ENCODE measurements around the gene P2RY1.

Gene P2RY1, protein sequence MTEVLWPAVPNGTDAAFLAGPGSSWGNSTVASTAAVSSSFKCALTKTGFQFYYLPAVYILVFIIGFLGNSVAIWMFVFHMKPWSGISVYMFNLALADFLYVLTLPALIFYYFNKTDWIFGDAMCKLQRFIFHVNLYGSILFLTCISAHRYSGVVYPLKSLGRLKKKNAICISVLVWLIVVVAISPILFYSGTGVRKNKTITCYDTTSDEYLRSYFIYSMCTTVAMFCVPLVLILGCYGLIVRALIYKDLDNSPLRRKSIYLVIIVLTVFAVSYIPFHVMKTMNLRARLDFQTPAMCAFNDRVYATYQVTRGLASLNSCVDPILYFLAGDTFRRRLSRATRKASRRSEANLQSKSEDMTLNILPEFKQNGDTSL

DNA sequence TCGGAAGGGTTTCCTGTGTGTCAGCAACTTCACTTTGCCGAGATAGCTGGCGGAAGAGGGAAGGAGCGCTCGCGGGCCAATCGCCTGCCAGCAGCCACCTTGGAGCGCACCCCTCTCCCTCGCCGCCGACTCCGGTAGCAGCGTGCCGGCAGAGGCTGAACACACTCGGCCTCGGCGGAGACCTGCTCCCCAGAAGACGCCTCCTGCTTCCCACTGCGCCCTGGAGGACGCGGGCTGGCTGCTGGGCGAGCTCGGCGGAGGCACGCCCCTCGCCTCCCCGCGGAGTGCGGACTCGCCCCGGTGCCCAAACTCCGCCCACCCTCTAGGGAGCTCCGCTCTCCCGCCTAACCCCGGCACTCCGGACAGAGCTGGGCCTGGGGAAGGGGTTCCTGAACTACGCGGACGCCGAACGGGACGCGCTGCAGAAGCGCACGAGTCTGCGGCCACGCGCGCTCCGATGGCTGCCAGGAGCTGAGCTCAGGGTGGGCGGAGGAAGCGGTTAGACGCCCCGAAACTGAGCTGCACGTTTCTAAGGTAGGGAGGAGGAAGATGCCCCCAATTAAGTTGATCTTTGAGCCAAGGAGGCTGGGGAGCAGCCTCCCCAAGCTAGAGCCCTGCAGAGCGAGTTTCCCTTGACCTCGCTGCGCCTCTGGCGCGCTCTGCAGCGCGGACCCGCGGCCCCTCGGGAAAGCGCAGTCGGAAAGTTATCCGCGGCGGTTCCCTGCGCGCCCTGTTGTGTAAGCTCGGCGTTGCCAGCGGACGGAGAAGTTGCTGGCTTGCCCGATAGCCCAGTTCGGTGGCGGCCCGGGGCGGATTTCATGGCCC, at the start of gene P2RY1:
TSS of gene P2RY1 (plus strand) at position 356 of the 825 bp plus-strand sequence. CDS start 652 bp downstream, outside the sequence.
- no peak for DNase-seq (ENCODE audit: low read depth)

DNA sequence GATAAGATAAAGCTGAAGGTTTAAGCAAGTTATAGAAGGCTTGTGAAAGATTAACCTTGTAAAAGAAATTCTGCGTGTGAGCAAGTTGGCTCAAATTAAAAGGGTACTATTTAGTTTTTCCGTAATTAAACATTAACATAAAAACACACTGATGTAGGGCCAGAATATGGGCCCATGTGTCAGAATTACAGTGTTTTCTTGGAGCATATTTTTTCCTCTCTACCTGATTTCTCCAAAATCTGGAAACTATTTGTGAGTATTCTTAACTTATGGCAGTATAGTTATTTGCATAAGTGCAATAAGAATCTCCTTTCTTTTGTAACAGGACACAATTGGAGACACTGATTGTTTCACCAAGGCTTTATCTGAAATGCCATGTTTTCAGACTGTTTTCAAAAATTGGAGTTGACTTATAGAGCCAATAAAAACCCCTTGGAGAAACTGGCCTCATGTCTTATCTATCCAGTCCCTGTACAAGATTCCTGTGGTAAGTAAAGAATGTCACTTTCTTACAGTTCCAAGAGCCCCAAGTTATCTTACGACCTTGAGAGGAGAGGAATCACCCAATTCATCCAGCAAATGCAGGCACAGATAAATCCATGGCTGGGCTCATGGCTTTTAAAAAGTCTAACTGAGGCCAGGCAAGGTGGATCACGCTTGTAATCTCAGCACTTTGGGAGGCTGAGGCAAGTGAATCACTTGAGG, 47.8 kb upstream of the P2RY1 start:
- DNase-seq (ENCODE audit: low read depth), result no peak

DNA sequence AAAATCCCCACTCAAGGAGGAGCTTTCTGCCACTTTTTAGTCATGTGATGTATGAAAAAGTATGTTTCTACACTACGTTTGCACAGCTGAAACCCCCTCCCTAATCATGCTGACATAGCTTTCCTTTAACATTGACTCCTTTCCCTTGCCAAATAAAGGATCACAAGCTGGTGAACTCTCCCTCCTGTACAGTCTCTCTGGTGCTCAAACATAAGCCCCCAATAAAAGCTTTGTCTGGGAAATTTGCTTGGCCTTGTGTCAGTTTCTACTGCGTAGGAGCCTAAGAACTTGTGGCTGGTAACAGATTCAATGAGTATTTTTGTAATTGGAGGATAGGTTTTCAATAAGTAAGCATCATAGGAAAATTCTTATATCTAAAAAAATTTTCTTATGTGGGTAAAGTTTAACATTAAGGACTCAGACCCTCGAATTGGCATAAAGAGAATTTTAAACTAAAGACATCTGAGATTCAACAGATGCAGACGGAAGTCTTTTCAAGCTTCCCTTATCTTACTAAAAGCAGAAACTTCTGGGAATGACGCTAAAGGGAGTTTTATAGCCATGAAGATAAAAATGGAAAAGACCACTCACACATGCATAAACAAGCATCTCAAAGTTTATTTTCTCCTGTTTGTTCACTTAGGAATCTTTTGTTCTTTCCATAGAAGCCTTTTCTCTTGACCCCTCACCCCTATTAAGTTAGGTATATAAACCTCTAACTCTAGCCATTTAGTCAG, 44.1 kb upstream of the P2RY1 start:
- DNase-seq (ENCODE audit: low read depth), result no peak

DNA sequence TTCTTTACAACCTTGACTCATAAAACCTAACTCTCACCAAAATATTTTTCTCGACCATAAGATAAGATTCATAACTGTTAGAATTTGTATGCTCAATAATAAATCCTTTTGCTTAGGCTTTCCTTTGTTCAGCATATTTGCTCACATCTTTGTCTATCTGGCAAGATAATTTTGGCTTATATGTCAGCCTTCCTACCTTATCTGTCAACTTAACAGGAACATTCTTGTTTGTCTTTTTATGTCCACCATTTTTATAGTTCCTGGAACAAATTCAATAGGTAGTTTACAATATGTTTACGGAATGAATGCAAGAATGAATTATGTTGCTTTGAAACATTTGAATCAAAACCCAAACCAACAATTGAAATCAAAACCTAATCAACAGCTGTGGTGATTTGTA, 41.0 kb upstream of the P2RY1 start:
- DNase-seq (ENCODE audit: low read depth), result no peak

DNA sequence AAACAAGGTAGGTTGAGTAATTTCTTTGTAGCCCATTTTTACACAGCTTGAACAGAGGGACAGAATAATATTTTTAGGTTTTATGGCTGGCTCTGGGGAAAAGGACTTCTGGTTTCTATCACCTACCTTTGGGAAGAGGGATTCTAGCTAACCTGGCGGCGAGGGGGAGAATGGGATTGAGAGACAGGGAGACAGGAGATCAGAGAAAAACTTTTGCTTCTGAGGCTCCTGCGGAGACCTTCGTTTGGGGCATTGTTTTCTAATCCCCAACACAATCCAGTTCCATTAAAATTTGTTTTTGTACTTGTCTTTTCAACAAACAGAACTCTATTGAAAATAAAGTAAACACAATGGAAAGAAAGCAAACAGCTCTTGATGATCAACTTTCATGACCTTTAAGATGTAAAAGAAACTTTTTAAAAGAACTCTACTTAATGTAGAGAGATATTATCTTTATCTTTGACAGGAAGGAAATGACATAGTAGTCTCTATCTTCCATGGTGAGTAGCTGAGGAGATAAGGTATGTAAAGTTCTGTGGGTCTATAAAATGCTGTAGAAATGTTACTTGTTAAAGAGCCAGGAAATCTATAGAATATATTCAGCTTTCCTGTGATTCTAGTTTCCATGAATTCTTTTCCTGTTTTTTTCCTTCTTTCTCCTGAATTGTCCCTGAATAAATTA, 37.0 kb upstream of the P2RY1 start:
- DNase-seq (ENCODE audit: low read depth), result no peak

DNA sequence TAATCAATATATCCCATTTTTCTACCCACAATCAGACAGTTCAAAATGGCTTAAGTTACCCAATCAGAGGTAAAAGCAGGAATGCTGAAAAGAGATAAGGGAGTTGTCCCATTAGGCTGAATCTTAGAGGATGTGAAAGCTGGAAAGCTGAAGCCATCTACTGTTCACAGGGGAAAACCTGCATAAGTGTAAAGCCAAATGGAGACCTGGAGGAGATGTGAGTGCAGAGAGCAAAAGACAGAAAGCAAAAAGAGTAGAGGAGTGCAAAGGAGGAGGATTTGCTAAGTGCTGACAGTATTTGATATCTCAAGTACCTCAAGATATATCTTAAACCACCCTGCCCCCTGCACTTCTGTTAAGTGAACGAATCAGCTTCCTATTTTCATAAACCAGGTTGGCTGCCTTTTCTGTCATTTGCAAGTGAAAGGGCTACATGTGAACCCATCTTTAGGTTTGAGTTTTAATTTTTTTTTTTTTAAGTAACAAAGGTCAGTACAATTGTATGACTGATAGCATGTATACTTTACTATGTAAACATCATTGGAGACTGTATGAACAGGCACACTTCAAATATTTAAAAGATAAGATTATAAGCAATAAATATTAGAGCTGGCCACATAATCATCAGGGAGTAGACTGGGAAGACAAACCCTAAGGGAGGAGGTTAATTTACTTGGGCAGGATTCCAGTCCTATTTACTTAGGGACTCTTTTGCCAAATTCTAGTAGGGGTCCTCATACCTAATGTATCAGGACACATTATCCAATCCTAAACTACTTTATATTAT, 22.8 kb upstream of the P2RY1 start:
- no peak for DNase-seq (ENCODE audit: low read depth)

DNA sequence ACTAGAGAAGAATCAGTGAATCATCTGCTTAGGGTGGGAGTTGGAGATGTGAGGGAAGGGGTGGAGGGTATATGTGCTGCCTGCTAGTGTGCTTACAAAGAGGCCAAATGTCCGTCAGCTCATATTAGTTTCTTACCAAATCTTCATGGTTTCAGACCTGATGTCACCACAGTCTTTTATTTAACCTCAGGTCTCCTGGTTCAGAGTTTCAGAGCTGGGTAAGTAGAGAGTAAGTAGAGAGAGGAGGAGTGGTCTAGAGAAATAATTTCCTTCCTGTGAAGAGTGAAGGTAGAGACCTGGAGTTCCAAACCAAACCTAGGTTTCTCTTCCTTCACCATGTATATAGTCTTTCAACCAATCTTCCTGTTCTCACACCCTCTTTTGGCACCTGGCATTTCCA, 17.5 kb upstream of the P2RY1 start:
- no peak for DNase-seq (ENCODE audit: low read depth)

DNA sequence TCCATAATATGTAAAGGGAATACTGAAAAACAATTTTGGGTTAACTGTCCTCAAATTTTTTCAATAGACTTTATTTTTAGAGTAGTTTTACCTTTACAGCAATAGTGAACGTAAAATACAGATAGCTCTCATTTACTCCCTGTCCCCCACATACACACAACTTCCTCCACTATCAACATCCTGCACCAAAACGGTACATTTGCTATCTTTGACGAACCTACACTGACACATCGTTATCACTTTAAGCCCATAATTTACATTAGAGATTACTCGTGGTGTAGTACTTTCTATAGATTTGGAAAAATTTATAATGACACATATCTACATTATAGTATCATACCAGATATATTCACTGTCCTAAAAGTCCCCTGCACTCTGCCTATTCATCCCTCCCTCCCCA, 16.9 kb upstream of the P2RY1 start:
- DNase-seq (ENCODE audit: low read depth), result no peak

DNA sequence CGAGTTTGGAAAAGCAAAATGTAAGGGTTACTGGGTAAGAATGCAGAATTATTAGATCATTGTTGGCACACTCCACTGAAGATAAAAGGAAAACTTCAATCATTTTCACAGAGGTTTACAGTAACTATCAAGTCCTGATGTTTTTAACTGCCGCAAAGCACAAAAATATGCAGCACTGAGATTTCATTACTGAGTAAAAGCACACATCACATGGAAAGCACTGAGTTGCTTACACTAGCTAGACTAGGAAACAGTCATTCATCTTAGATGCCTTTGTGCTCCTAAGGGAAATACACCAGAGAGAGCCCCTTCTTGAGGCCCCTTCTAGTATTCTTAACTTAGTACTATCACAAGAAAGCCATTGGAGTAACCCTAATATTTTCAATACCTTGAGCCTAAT, 11.8 kb upstream of the P2RY1 start:
- DNase-seq (ENCODE audit: low read depth), result no peak

DNA sequence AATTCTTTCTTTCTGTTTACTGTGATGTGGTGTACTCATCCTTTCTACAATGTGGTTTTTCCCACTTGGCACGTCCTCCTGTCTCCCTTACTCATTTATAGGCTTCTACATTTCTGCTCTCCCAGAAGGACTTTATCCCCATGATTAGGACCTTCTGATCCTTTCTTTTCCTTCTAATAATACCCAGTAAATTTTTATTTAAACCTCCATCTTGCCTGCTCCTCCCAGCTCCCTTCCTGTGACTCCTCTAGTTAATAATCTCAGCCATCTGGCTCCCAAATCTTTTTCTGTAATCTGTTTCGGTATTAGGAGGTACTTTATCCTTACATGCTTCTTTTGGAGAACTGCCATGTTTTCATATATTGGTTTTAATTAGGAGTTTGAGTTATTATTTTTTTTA, 11.2 kb upstream of the P2RY1 start:
- DNase-seq (ENCODE audit: low read depth), result no peak

DNA sequence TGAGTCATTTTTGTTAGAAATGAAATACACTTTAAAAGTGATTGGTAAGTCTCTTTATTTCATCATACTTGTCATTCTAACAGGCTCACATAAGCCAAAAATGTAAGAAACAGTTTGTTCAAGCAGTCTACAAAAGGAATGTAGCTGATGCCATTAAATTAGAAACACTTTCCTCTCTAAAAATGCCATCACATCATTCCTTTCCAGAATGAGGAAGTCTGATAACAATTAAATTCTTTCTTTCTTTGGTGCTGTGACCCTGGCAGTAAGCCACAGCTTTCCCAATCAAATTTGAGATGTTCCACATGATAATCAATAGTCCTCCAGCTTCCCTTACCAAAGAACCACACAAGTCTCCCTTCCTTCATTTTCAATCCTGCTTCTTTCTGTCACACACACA, 9.4 kb upstream of the P2RY1 start:
- DNase-seq (ENCODE audit: low read depth), result no peak

DNA sequence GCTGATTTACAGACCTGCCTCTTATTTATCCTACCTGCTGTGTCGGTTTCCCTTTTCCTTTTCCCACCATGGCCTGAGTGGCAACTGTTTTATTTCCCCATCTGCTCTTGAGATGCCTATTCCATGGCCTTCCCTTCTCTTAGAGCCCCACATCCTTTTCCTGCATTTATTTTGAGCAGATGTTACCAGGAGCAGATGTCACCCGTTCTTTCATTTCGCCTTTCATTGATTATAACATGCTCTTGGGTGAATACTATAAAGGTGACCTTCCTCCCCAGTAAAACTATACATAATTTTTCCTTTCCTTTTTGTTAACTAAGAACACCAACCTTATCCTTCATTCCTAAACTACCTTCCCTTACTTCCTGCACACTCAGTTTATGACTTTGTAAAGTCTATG, 8.5 kb upstream of the P2RY1 start:
- DNase-seq (ENCODE audit: low read depth), result no peak

DNA sequence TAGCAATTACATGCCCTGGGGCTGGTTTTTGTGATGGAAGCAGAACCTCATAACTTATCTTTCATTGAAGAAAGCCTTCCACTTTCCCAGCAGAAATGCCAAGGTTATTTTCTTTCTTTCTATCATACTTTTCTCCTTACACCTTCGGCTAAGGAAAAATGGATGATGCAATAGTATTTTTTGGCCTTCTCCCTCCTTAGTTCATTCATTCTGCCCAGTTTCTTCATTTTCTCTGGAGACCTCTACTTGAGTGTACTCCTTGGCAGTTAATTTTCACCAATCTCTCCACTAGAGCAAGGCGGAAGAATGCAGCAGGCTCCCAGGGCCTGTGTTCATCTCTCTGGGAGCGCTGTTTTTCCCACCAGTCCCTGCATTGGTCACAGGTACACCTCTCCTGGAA, 7.6 kb upstream of the P2RY1 start:
- DNase-seq (ENCODE audit: low read depth), result no peak

DNA sequence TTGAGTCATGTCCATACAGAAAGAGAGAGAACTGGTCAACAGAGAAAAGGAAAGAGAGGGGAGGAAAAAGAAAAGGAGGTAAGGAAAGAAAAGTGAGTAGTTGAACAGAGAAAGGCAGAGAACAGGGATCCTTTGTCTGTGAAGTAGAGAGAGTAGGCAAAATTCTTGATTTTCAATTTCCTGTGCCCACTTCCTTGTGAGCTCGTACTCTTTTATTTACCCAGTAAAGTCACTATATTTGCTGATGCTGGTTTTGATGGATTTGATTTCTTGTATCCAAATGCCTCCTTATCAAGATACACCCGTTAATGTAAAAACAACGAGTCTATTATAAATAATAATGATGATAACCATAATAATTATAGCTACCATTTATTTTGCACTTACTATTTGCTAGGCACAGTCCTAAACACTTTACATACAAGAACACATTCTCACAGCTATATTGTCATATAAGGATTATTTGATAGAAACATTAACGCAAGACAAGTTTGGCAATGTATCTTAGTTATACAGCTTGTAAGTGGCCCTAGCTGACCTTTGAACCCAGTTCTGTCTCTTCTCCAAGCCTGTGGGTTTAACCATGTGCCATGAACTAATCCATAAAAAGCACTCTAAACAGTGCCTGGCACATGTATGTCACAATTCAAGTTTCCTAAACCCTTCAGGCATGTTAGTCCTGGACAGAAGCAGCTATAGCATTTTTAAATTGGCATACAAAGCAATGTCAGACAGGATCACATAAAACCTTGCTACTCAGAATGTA, 6.7 kb upstream of the P2RY1 start:
- no peak for DNase-seq (ENCODE audit: low read depth)

DNA sequence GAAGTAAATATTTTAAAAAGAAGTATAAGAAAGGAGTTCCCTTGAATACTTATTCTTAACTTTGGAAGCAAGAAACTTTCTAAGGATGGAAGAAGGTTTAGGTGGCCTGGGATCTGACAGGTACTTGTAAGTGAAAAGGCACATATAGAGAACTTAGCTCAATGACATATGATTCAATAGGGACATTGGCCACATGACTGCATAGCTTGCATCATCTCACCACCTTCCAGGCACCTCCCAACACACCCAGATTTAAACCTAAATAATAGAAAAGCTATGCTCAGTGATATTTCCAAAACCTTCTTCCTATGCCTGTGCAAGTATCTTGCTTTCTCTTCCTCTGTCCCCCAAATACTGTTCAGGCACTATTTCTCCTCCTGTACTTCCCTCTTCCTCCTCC, 4.7 kb upstream of the P2RY1 start:
- no peak for DNase-seq (ENCODE audit: low read depth)

DNA sequence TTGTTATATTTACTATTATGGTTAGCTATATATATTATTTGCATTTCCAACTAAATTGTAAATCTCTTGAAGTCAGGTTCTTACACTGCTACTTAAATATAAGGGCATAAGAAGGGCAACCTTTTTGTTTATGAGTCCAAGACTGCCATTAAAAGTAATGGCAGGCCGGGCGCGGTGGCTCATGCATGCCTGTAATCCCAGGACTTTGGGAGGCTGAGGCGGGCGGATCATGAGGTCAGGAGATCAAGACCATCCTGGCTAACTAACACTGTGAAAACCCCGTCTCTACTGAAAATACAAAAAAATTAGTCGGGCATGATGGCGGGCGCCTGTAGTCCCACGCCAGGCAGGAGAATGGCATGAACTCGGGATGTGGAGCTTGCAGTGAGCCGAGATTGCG, 2.9 kb upstream of the P2RY1 start:
- no peak for DNase-seq (ENCODE audit: low read depth)

DNA sequence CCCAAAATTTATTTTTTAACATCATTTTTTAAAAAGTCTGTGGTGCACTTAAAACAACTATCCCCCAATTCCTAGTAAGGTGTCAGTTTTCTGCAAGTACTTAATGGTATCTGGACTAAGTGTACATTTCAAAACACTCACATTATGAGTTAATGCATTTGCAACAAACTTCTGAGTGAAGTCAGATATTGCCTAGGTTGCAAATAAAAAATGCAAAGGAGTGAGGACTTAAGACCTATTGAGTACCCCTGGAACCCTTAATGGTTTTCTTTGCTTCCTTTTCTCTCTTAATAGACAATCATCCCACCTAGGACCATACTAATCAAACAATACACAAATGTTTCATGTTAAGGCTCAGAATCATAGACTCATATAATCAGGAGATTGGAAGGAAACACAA, 1.8 kb upstream of the P2RY1 start:
- DNase-seq (ENCODE audit: low read depth), result no peak

DNA sequence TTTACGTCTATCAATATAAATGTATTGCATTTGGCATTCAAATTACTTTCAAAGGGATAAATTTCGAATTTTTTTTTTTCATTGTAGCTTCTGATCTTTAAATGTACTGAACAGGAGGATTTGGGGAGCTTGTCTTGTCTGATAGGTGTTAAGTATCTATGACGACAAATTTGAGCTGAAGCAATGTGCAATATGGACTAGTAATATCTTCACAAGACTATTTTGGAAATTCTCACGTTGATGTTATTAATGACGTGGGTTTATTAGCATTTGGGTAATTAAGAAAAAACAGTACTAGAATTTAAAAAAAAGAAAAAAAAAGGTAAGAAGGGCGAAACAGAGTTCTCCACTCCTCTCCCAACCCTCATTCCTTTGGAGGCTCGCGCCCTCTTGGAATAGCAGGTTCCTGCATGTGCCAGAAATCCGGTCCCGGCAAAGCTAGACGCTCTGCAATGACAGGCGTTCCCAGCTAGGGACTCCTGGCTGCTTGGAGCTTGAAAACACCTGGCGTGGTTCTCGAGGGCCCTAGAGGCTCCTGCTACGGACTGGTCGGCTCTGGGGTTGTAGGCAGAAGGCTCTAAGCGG, 648 bp upstream of the P2RY1 start:
- DNase-seq (ENCODE audit: low read depth), result no peak

DNA sequence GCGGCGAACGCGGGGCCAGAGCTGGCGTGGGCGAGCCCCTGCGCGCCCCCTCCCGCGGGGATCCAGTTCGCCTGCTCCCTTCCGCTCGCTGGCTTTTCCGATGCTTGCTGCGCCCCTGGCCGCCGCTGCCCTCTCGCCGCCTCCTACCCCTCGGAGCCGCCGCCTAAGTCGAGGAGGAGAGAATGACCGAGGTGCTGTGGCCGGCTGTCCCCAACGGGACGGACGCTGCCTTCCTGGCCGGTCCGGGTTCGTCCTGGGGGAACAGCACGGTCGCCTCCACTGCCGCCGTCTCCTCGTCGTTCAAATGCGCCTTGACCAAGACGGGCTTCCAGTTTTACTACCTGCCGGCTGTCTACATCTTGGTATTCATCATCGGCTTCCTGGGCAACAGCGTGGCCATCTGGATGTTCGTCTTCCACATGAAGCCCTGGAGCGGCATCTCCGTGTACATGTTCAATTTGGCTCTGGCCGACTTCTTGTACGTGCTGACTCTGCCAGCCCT, 721 bp downstream of the P2RY1 start:
- DNase-seq (ENCODE audit: low read depth), result no peak
